ENCODE data around the gene SCO2. TPM values are rescaled to one million over a fixed set of nuclear protein-coding genes. Genes with fewer than 3 reads are reported as not detected.

SCO2 gene
- total RNA-seq, 1 experiment from 2014 or later, result 6.5 TPM

- no peaks in the 10 kb centered on the region for H3K27me3 Mint-ChIP-seq (ENCODE audit: insufficient read depth, unreplicated experiment)
- H3K36me3 Mint-ChIP-seq (ENCODE audit: insufficient read depth, unreplicated experiment), result peaks cover 9% of the 10 kb centered on the region
- H3K4me3 Mint-ChIP-seq (ENCODE audit: unreplicated experiment), result no peak overlapping the region
- H3K27ac Mint-ChIP-seq (ENCODE audit: unreplicated experiment), result no peak overlapping the region
- DNase-seq, result no peak
- Histone ChIP-seq H3K4me3 (ENCODE audit: low read depth, low read length) (no peak overlapping the region), H3K27me3 (replicated peaks; ENCODE audit: control insufficient read depth, insufficient read depth, low read length) (no peaks in the 10 kb centered on the region), H3K9me3 (no peaks in the 10 kb centered on the region), H3K4me1 (no peaks in the 10 kb centered on the region), H3K36me3 (ENCODE audit: control insufficient read depth, insufficient read depth, low read length) (no peaks in the 10 kb centered on the region)
- no TSS peak for BruUV-seq (replicated peaks)
- H3K4me1 Mint-ChIP-seq (ENCODE audit: low read depth, unreplicated experiment), result peaks cover 7% of the 10 kb centered on the region
- ChIA-PET POLR2A (interaction anchor here (1.1 kb wide), 1 partner anchor 17 kb away, joined by 5 read pairs; the partner anchor contains the start of genes LMF2 and NCAPH2), CTCF (no interaction called here)
- intact Hi-C loops (cut with micrococcal nuclease; ENCODE audit: unreplicated experiment), result no loop called here
- no peaks in the 10 kb centered on the region for H3K9me3 Mint-ChIP-seq (ENCODE audit: unreplicated experiment)
- TF ChIP-seq, protein P1, sequence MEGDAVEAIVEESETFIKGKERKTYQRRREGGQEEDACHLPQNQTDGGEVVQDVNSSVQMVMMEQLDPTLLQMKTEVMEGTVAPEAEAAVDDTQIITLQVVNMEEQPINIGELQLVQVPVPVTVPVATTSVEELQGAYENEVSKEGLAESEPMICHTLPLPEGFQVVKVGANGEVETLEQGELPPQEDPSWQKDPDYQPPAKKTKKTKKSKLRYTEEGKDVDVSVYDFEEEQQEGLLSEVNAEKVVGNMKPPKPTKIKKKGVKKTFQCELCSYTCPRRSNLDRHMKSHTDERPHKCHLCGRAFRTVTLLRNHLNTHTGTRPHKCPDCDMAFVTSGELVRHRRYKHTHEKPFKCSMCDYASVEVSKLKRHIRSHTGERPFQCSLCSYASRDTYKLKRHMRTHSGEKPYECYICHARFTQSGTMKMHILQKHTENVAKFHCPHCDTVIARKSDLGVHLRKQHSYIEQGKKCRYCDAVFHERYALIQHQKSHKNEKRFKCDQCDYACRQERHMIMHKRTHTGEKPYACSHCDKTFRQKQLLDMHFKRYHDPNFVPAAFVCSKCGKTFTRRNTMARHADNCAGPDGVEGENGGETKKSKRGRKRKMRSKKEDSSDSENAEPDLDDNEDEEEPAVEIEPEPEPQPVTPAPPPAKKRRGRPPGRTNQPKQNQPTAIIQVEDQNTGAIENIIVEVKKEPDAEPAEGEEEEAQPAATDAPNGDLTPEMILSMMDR (IDR thresholded peaks at IDR 0.05; ENCODE audit: insufficient read depth in 1 of 2, low read depth in 1 of 2, low read length in 1 of 2, severe bottlenecking in 1 of 2, unreplicated experiment in 1 of 2), result no peak
Measured at GRCh38 chr22:50490531-50491308, 34.7 kb downstream of the SCO2 start.

- Mint-ChIP-seq H3K4me1 (ENCODE audit: low read depth, unreplicated experiment) (peaks cover 14% of the 10 kb centered on the region), H3K9me3 (ENCODE audit: unreplicated experiment) (no peaks in the 10 kb centered on the region), H3K27ac (ENCODE audit: unreplicated experiment) (no peak overlapping the region), H3K4me3 (ENCODE audit: unreplicated experiment) (no peak overlapping the region), H3K36me3 (ENCODE audit: insufficient read depth, unreplicated experiment) (peaks cover 20% of the 10 kb centered on the region), H3K27me3 (ENCODE audit: insufficient read depth, unreplicated experiment) (no peaks in the 10 kb centered on the region)
- H3K4me1 ChIP-seq, result peaks cover 1% of the 10 kb centered on the region
- POLR2A ChIA-PET, result interaction anchor here (1.1 kb wide), 1 partner anchor 18 kb away, joined by 5 read pairs; the partner anchor contains the start of genes LMF2 and NCAPH2
- H3K4me3 ChIP-seq (ENCODE audit: low read depth, low read length), result no peak overlapping the region
- no peaks in the 10 kb centered on the region for H3K9me3 ChIP-seq
- H3K36me3 ChIP-seq (ENCODE audit: control insufficient read depth, insufficient read depth, low read length), result no peaks in the 10 kb centered on the region
- intact Hi-C loops (cut with micrococcal nuclease; ENCODE audit: unreplicated experiment), result no loop called here
- CTCF ChIA-PET, result no interaction called here
- no peak for DNase-seq
- no TSS peak for BruUV-seq (replicated peaks)
- no peaks in the 10 kb centered on the region for H3K27me3 ChIP-seq (replicated peaks; ENCODE audit: control insufficient read depth, insufficient read depth, low read length)
- TF ChIP-seq, protein P1 (IDR thresholded peaks at IDR 0.05; ENCODE audit: insufficient read depth in 1 of 2, low read depth in 1 of 2, low read length in 1 of 2, severe bottlenecking in 1 of 2, unreplicated experiment in 1 of 2), result no peak
Measured at GRCh38 chr22:50489363-50490243, 35.8 kb downstream of the SCO2 start.

- no peak for DNase-seq
- intact Hi-C loops (cut with micrococcal nuclease; ENCODE audit: unreplicated experiment), result no loop called here
- Mint-ChIP-seq H3K27ac (ENCODE audit: unreplicated experiment) (no peak overlapping the region), H3K4me3 (ENCODE audit: unreplicated experiment) (no peak overlapping the region), H3K4me1 (ENCODE audit: low read depth, unreplicated experiment) (peaks cover 14% of the 10 kb centered on the region), H3K9me3 (ENCODE audit: unreplicated experiment) (no peaks in the 10 kb centered on the region), H3K27me3 (ENCODE audit: insufficient read depth, unreplicated experiment) (no peaks in the 10 kb centered on the region), H3K36me3 (ENCODE audit: insufficient read depth, unreplicated experiment) (peaks cover 22% of the 10 kb centered on the region)
- no TSS peak for BruUV-seq (replicated peaks)
- ChIA-PET CTCF (no interaction called here), POLR2A (no interaction called here)
- TF ChIP-seq, protein P1 (IDR thresholded peaks at IDR 0.05; ENCODE audit: insufficient read depth in 1 of 2, low read depth in 1 of 2, low read length in 1 of 2, severe bottlenecking in 1 of 2, unreplicated experiment in 1 of 2), result no peak
- no peak overlapping the region for H3K4me3 ChIP-seq (ENCODE audit: low read depth, low read length)
- no peaks in the 10 kb centered on the region for H3K27me3 ChIP-seq (replicated peaks; ENCODE audit: control insufficient read depth, insufficient read depth, low read length)
- peaks cover 8% of the 10 kb centered on the region for H3K4me1 ChIP-seq
- no peaks in the 10 kb centered on the region for H3K9me3 ChIP-seq
- H3K36me3 ChIP-seq (ENCODE audit: control insufficient read depth, insufficient read depth, low read length), result no peaks in the 10 kb centered on the region
Measured at GRCh38 chr22:50488886-50489285, 36.5 kb downstream of the SCO2 start.

All from Caco-2 (cell line).